Measurements from ENCODE around the gene GPR146.

DNA sequence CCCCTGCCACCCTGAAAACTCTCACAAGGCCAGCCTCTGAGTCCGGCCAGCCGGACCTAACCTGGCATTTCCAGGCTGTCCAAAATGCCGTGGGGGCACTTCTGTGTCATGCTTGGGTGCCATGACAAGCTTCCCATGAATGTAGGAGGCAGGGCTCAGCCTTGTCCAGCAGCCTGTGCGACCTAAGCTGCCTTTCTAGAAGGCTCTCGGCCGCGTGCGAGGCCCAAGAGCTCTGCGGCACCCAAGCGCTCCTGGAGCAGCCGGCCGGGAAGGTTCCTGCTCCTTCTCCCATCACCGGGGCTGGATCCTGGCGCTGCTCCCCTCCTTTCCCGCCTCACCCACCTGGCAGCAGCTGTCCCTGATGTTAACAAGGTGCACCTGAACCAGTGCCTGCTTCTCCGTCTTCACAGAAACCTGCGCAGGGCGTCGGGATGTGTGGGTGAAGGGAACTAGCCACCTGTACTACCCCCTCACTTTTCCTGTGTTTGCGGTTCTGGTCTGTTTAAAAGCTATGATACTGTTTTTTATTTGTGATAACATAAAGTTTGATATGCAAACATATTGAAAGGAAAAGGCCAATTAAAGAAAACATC is 49.7 kb downstream of the GPR146 start:
- TF ChIP-seq POLR2AphosphoS5 (IDR thresholded peaks at IDR 0.05): no peak
- TF ChIP-seq, protein P1, sequence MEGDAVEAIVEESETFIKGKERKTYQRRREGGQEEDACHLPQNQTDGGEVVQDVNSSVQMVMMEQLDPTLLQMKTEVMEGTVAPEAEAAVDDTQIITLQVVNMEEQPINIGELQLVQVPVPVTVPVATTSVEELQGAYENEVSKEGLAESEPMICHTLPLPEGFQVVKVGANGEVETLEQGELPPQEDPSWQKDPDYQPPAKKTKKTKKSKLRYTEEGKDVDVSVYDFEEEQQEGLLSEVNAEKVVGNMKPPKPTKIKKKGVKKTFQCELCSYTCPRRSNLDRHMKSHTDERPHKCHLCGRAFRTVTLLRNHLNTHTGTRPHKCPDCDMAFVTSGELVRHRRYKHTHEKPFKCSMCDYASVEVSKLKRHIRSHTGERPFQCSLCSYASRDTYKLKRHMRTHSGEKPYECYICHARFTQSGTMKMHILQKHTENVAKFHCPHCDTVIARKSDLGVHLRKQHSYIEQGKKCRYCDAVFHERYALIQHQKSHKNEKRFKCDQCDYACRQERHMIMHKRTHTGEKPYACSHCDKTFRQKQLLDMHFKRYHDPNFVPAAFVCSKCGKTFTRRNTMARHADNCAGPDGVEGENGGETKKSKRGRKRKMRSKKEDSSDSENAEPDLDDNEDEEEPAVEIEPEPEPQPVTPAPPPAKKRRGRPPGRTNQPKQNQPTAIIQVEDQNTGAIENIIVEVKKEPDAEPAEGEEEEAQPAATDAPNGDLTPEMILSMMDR (IDR thresholded peaks at IDR 0.05): no peak
